ENCODE data around the gene FOXF1. TPM values are rescaled to one million over a fixed set of nuclear protein-coding genes. Genes with fewer than 3 reads are reported as not detected.

Gene FOXF1
- total RNA-seq, 4 donors from 2014 or later: 10.8 to 44.1 (median 23.4) TPM

DNA sequence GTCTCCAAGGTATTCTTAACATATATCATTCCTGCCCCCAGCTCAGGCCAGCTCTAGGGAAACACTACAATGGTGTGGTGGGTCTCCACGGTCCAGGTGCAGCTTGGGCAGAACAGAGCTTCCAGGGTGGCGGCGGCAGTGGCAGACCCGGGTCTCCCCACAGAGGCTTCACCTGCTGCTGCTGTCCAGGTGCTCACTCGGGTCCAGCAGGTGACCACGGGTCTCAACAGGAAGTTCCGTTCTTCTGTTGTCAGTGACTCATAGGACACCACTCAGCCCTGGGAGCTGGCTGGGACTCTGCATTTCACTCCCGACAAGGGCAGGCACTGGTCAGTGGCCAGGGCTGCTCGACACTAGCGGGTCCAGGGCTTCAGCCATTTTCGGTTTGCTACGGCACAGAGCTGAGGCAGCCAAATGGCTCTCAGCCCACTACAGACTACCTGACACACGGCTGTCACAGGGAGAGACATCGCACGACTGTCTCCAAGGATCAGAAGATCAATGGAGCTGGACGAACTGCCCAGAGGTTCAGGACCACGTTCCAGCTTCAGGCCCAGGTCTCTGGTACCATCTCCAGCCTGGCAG lies 28.0 kb downstream of the FOXF1 start:
- Histone ChIP-seq H3K4me1 (no peaks in the 10 kb centered on the region), H3K27me3 (no peaks in the 10 kb centered on the region), H3K9me3 (no peaks in the 10 kb centered on the region), H3K4me3 (no peak overlapping the region), H3K36me3 (peaks cover 0 to 39% (median 10%) of the 10 kb centered on the region in 4 donors), H3K27ac (no peak overlapping the region)
- TF ChIP-seq POLR2AphosphoS5 (IDR thresholded peaks at IDR 0.05): no peak
- in situ Hi-C loops (cut with MboI; ENCODE audit: low pct_ligation_motif_present in 1 of 4, low pct_unique_long_range_greater_than_20kb in 1 of 4, low sequenced_read_pairs in 3 of 4): no loop called here
- 95% methylated on average over 17 of the region's 17 CpGs; no CpG with 5 or more reads in 1 of the 2 donors for WGBS, 2 donors (ENCODE audit: low coverage in 1 of 2)
- intact Hi-C loops (cut with DNase I; ENCODE audit: low total_unique reads): no loop called here
- no peak for DNase-seq

DNA sequence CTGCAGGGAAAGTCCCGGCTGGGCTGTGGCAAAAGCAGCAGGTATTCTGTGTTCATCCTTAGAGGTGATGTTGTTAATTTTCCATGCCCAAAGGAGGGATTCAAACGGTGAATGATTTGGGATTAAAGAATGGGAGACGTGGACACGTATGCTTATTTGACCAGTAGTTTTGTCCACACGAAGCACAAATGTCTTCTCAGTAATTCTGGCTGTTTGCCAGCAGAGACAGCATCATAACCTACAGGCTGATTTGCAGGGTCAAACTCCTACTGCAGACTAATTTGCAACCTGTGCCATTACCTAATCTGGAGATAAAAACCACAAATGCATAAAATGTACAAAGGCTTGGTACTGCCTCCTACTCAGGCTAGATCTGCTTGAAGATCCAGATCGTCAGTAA lies 30.6 kb downstream of the FOXF1 start:
- peaks cover 0 to 39% (median 10%) of the 10 kb centered on the region in 4 donors for H3K36me3 ChIP-seq
- intact Hi-C loops (cut with DNase I; ENCODE audit: low total_unique reads) (no loop called here), in situ Hi-C loops (cut with MboI; ENCODE audit: low pct_ligation_motif_present in 1 of 4, low pct_unique_long_range_greater_than_20kb in 1 of 4, low sequenced_read_pairs in 3 of 4) (no loop called here)

DNA sequence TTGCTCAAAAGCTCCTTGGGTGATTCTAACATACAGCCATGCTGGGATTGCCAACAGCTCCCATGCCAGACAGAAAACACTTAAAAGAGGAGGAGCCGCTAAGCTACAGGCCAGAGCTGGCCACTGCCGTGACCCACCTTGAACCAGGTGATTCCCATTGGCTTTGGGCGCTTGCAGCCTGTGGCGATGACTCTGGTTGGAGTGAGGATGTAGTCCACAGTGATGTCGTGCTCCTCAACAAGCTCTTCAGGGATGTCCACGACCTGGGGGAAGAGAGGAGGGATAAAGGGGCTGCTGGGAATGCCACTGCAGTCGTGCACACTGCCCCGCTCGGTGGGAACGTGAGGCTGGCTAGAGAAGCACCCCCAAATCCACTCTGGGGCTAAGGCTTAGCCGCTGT lies 31.2 kb downstream of the FOXF1 start:
- H3K36me3 ChIP-seq: peaks cover 0 to 39% (median 10%) of the 10 kb centered on the region in 4 donors
- no peak for TF ChIP-seq POLR2AphosphoS5 (IDR thresholded peaks at IDR 0.05)
- no peak for TF ChIP-seq POLR2A (IDR thresholded peaks at IDR 0.05)
- TF ChIP-seq EP300 (IDR thresholded peaks at IDR 0.05; ENCODE audit: low read depth): no peak
- TF ChIP-seq, protein P1, sequence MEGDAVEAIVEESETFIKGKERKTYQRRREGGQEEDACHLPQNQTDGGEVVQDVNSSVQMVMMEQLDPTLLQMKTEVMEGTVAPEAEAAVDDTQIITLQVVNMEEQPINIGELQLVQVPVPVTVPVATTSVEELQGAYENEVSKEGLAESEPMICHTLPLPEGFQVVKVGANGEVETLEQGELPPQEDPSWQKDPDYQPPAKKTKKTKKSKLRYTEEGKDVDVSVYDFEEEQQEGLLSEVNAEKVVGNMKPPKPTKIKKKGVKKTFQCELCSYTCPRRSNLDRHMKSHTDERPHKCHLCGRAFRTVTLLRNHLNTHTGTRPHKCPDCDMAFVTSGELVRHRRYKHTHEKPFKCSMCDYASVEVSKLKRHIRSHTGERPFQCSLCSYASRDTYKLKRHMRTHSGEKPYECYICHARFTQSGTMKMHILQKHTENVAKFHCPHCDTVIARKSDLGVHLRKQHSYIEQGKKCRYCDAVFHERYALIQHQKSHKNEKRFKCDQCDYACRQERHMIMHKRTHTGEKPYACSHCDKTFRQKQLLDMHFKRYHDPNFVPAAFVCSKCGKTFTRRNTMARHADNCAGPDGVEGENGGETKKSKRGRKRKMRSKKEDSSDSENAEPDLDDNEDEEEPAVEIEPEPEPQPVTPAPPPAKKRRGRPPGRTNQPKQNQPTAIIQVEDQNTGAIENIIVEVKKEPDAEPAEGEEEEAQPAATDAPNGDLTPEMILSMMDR (IDR thresholded peaks at IDR 0.05): no peak

More for the DNA sequence above, 30.6 kb downstream of the FOXF1 start:
- WGBS, 2 donors (ENCODE audit: low coverage in 1 of 2): 83 to 91% methylated on average over 1 to 6 of the region's 6 CpGs
- no peak for DNase-seq
- Histone ChIP-seq H3K27me3 (no peaks in the 10 kb centered on the region), H3K27ac (no peak overlapping the region), H3K4me3 (no peak overlapping the region), H3K9me3 (no peaks in the 10 kb centered on the region), H3K4me1 (no peaks in the 10 kb centered on the region)
- TF ChIP-seq POLR2A (IDR thresholded peaks at IDR 0.05) (no peak), EP300 (IDR thresholded peaks at IDR 0.05; ENCODE audit: low read depth) (no peak), POLR2AphosphoS5 (IDR thresholded peaks at IDR 0.05) (no peak)
- TF ChIP-seq, protein P1 (IDR thresholded peaks at IDR 0.05): no peak

DNA sequence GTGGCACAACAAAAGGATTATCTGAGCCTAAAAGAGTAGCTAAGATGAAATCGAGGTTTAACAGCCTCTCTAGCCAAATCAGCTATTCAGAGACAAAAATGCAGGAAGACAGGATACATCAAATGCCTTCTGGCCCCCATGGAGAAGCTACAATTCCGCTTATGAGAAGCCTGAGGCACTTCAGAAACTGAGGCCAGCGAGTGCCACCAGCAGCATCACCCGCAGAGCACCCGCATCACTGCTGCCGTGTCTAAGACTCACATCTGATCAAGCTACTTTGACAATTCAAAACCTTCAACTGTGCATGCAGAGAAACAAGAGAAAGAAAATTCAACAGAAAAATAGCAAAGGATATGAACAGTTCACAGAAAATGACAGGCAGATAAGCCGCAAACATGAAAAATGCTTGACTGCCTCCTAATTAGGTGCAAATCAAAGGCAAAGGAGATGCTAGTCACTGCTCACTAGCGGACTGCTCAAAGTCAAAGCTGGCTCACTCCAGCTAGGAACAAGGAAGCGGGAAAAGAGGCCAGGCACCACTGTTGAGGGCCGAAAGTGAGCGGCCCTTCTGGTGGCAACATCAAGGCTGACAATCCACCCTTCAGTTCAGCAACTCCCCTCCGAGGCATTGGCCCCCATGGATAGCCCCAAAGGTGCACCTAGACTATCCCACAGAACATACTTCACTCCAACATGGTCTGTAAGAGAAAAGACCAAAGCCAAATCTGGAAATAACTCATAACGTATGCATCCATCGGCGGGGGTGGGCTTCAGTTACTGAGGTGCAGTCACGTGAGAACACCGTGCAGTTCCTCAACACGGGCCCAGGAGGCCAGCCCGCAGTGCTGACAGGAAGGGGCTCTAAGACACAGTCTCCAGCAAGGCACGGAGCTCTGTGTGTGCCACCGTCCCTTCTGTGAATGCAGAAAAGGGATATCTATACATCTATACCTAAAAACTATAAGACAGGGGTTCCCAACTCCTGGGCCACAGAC lies 32.7 kb downstream of the FOXF1 start:
- in situ Hi-C loops (cut with MboI; ENCODE audit: low pct_ligation_motif_present in 1 of 4, low pct_unique_long_range_greater_than_20kb in 1 of 4, low sequenced_read_pairs in 3 of 4): no loop called here
- intact Hi-C loops (cut with DNase I; ENCODE audit: low total_unique reads): no loop called here
- H3K4me1 ChIP-seq: no peaks in the 10 kb centered on the region
- 89 to 92% methylated on average over 11 to 21 of the region's 21 CpGs for WGBS, 2 donors (ENCODE audit: low coverage in 1 of 2)
- no peak for TF ChIP-seq POLR2A (IDR thresholded peaks at IDR 0.05)
- TF ChIP-seq, protein P1 (IDR thresholded peaks at IDR 0.05): no peak
- TF ChIP-seq EP300 (IDR thresholded peaks at IDR 0.05; ENCODE audit: low read depth): no peak
- no peak for TF ChIP-seq POLR2AphosphoS5 (IDR thresholded peaks at IDR 0.05)
- DNase-seq: no peak
- peaks cover 0 to 33% (median 12%) of the 10 kb centered on the region in 4 donors for H3K36me3 ChIP-seq
- H3K9me3 ChIP-seq: no peaks in the 10 kb centered on the region
- H3K27me3 ChIP-seq: no peaks in the 10 kb centered on the region
- no peak overlapping the region for H3K4me3 ChIP-seq
- no peak overlapping the region for H3K27ac ChIP-seq

More for the DNA sequence above, 31.2 kb downstream of the FOXF1 start:
- in situ Hi-C loops (cut with MboI; ENCODE audit: low pct_ligation_motif_present in 1 of 4, low pct_unique_long_range_greater_than_20kb in 1 of 4, low sequenced_read_pairs in 3 of 4): no loop called here
- H3K4me3 ChIP-seq: no peak overlapping the region
- 95% methylated on average over 11 of the region's 11 CpGs; no CpG with 5 or more reads in 1 of the 2 donors for WGBS, 2 donors (ENCODE audit: low coverage in 1 of 2)
- H3K27me3 ChIP-seq: no peaks in the 10 kb centered on the region
- no peak for DNase-seq
- intact Hi-C loops (cut with DNase I; ENCODE audit: low total_unique reads): no loop called here
- H3K9me3 ChIP-seq: no peaks in the 10 kb centered on the region
- no peak overlapping the region for H3K27ac ChIP-seq
- H3K4me1 ChIP-seq: no peaks in the 10 kb centered on the region
